EH (cell line): ENCODE measurements around the gene CELF4.
A peak's percentile ranks its signal among the peaks of the same experiment; 100 is the strongest.

Experiments
- DNase-seq: peaks from one replicate; pipeline ENCODE4 v3.0.0-alpha.2; 2015; ENCODE audit warnings: low read depth

Gene CELF4

GRCh38 chr18:37565101-37565976 lies at the start of gene CELF4:
TSS of gene CELF4 (minus strand) at chr18:37565798.
- DNase-seq: peak; percentile 6

GRCh38 chr18:37613253-37613565 lies 47.6 kb upstream of the CELF4 start:
- no peak for DNase-seq

GRCh38 chr18:37612524-37613252 lies 47.1 kb upstream of the CELF4 start:
- no peak for DNase-seq

GRCh38 chr18:37611614-37612279 lies 46.1 kb upstream of the CELF4 start:
- no peak for DNase-seq

- DNase-seq: no peak
Measured at GRCh38 chr18:37608876-37609275, 43.3 kb upstream of the CELF4 start.

- DNase-seq: no peak
Measured at GRCh38 chr18:37607281-37607680, 41.7 kb upstream of the CELF4 start.

GRCh38 chr18:37604032-37604431 lies 38.4 kb upstream of the CELF4 start:
- DNase-seq: no peak

- DNase-seq: no peak
Measured at GRCh38 chr18:37598966-37599896, 33.6 kb upstream of the CELF4 start.

- DNase-seq: no peak
Measured at GRCh38 chr18:37598396-37598795, 32.8 kb upstream of the CELF4 start.

GRCh38 chr18:37590346-37590745 lies 24.7 kb upstream of the CELF4 start:
- no peak for DNase-seq

GRCh38 chr18:37588289-37588688 lies 22.7 kb upstream of the CELF4 start:
- no peak for DNase-seq

- no peak for DNase-seq
Measured at GRCh38 chr18:37586656-37587225, 21.1 kb upstream of the CELF4 start.

- DNase-seq: no peak
Measured at GRCh38 chr18:37584952-37585695, 19.5 kb upstream of the CELF4 start.

GRCh38 chr18:37584217-37584616 lies 18.6 kb upstream of the CELF4 start:
- DNase-seq: no peak

GRCh38 chr18:37582261-37582660 lies 16.7 kb upstream of the CELF4 start:
- DNase-seq: no peak

- peak; percentile 18 for DNase-seq
Measured at GRCh38 chr18:37578886-37579513, 13.4 kb upstream of the CELF4 start.

- DNase-seq: no peak
Measured at GRCh38 chr18:37578182-37578678, 12.6 kb upstream of the CELF4 start.

GRCh38 chr18:37577051-37577611 lies 11.5 kb upstream of the CELF4 start:
- no peak for DNase-seq

- DNase-seq: no peak
Measured at GRCh38 chr18:37575646-37576045, 10.0 kb upstream of the CELF4 start.

GRCh38 chr18:37574113-37574512 lies 8.5 kb upstream of the CELF4 start:
- no peak for DNase-seq
